HL-60/S4 (cell line): ENCODE results near the gene EIF5A.

Source experiments
- in situ Hi-C: fragments of 300-500 bp; cut with MboI; formaldehyde crosslinking; loops from 2 replicates; pipeline ENCODE4 v1.14.3; 2022; ENCODE audit warnings: low sequenced_read_pairs

Gene EIF5A

DNA sequence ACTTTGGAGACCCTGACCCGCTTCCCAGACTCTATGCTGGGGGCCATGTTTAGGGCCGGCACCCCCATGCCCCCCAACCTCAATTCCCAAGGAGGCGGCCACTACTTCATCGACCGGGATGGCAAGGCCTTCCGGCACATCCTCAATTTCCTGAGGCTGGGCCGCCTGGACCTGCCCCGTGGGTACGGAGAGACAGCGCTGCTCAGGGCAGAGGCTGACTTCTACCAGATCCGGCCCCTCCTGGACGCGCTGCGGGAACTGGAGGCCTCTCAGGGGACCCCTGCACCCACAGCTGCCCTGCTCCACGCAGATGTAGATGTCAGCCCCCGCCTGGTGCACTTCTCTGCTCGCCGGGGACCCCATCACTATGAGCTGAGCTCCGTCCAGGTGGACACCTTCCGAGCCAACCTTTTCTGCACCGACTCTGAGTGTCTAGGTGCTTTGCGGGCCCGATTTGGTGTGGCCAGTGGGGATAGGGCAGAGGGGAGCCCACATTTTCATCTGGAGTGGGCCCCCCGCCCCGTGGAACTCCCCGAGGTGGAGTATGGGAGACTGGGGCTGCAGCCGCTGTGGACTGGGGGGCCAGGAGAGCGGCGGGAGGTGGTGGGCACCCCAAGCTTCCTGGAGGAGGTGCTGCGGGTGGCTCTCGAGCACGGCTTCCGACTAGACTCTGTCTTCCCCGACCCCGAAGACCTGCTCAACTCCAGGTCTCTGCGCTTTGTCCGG, 45.6 kb downstream of the EIF5A start:
- in situ Hi-C loops = no loop called here

DNA sequence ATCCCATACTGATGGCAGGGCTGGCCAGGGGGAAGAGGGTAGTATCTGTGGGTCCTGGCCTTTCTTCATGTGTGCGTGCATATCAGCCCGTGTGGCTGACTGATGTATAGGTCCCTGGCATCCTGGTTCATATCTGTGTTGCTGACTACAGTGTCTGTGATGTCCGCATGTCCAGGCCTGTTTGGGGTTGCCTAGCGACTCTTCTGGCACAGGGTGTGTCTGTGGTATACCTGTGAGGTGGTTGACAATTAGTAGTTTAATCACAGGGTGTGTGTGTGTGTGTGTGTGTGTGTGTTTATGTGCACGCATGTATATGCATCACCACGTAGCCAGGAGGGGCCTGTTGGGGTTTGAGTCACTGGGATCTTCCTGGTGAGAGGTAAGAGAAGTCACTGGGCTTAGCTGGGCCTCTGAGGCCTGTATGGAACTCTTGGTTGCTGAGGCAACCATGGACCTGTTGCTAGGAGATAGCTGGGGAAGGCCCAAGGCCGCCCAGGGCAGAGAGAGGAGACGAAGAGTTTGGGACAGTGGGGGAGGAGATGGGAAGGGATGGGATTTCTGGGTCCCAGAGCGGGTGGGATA, 46.9 kb downstream of the EIF5A start:
- in situ Hi-C loops = no loop called here

DNA sequence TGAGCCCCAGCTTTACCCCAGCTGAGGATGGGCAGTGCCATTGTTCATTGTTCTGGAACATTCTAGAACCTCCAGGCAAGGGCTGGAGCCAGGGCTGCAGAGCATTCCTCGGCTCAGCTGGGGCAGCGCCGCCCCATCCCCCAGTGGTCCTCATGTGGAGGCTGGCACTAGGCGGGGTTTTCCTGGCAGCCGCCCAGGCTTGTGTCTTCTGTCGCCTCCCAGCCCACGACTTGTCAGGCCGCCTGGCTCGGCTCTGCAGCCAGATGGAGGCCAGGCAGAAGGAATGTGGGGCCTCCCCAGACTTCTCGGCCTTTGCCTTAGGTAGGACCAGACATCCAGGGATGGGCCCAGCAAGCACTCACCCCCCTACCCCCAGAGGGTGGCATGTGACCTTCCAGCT, 47.6 kb downstream of the EIF5A start, which contains the start of gene TMEM95:
TSS of gene TMEM95 (plus strand) at position 104 of the 400 bp plus-strand sequence. CDS start at position 153, 49 bp downstream.
- in situ Hi-C loops = no loop called here

- in situ Hi-C loops = no loop called here
Observed at GRCh38 chr17:7355573-7355972, 48.1 kb downstream of the EIF5A start.

DNA sequence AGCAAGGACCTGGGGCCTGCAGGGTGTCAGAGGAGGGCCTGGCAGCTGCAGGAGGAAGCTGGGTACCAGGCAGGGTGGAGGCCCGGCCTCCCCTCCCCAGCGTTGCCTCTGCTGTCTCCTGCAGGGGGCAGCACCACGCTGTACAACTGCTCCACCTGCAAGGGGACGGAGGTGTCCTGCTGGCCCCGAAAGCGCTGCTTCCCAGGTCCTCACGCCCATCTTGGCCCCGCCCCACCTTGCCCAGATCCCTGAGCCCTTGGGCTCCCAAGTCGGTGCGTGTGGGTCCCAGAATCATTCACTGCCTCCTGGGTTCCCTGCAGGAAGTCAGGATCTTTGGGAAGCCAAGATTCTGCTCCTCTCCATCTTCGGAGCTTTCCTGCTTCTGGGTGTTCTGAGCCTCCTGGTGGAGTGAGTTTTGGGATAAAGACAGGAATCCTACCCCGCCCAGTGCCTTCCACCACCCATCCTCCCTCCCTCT, 48.7 kb downstream of the EIF5A start:
- in situ Hi-C loops = no loop called here

DNA sequence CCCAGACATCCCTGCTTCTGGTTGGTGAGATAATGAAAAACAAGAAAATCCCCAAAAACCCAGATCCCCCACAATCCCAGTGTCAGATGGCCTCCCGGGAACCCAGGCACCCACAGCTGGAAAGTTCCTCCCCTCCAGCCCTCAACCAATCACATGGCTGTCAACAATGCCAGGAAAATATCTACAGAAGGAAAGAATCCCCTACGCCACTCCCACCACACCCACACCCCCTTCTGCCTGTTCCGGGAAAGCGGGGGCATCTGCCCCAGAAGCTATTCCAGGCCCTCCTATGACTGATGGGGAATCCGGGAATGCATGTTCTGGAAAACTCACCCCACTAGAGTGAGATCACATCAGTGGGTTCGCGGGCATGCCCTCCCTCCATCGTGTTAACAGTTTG, 49.3 kb downstream of the EIF5A start:
- in situ Hi-C loops = no loop called here

- in situ Hi-C loops = no loop called here
Observed at GRCh38 chr17:7357381-7357780, 50.0 kb downstream of the EIF5A start.

GRCh38 chr17:7361906-7362305, 54.5 kb downstream of the EIF5A start:
- in situ Hi-C loops = no loop called here
